IMR-90 (cell line): ENCODE measurements around the gene PBX3. TPM values are rescaled to one million over a fixed set of nuclear protein-coding genes. Genes with fewer than 3 reads are reported as not detected.

Experiments used
- ATAC-seq: fragments of 200-7000 bp; cut with Tn5 transposase; 2 replicates; pipeline ENCODE4 v1.9.1; 2020; ENCODE audit warnings: low read depth, mild to moderate bottlenecking, moderate library complexity
- BruUV-seq: library from RNA; stranded (reverse); fragments of 400-500 nt; replicated peaks from 2 replicates; lab custom pipeline; 2021; lab: Mats Ljungman, UMichigan
- CTCF ChIA-PET: fragments of 300-600 bp; formaldehyde crosslinking; extraction: SDS; loops from one replicate; lab custom pipeline; 2021; ENCODE audit warnings: antibody characterized with exemption; lab: Yijun Ruan, JAX
- POLR2A ChIA-PET: fragments of 300-600 bp; sonication (Branson Sonifier 250); formaldehyde crosslinking; loops from one replicate; lab custom pipeline; 2022; ENCODE audit warnings: antibody characterized with exemption; ENCODE audit not compliant: unreplicated experiment; lab: Charles Lee
- DNase-seq: peaks from one replicate; pipeline ENCODE4 v3.0.0; 2013
- H2AFZ ChIP-seq: replicated peaks from 2 replicates; pipeline ENCODE3; 2013; ENCODE audit warnings: low read length, mild to moderate bottlenecking; ENCODE audit not compliant: poor library complexity
- H2AK5ac ChIP-seq: 2 replicates; pipeline ENCODE4 v1.6.1; 2013; ENCODE audit warnings: low read depth, low read length, inconsistent platforms
- H2AK9ac ChIP-seq: replicated peaks from 2 replicates; pipeline ENCODE3; 2013; ENCODE audit warnings: mild to moderate bottlenecking, low read depth, low read length, moderate library complexity; ENCODE audit not compliant: poor library complexity
- H2BK120ac ChIP-seq: 2 replicates; pipeline ENCODE4 v1.6.1; 2013; ENCODE audit warnings: low read depth, low read length, inconsistent platforms
- H2BK15ac ChIP-seq: 3 replicates; pipeline ENCODE4 v1.6.1; 2013; ENCODE audit warnings: low read depth, low read length, inconsistent platforms
- H2BK20ac ChIP-seq: 2 replicates; pipeline ENCODE4 v1.6.1; 2013; ENCODE audit warnings: low read depth, mild to moderate bottlenecking, inconsistent platforms, low read length, moderate library complexity
- H2BK5ac ChIP-seq: 2 replicates; pipeline ENCODE4 v1.6.1; 2013; ENCODE audit warnings: mild to moderate bottlenecking, low read depth, low read length, inconsistent platforms; ENCODE audit not compliant: poor library complexity, severe bottlenecking
- H3K14ac ChIP-seq: replicated peaks from 2 replicates; pipeline ENCODE4 v1.6.1; 2013; ENCODE audit warnings: low read depth, low read length, inconsistent platforms
- H3K18ac ChIP-seq: 2 replicates; pipeline ENCODE4 v1.6.1; 2013; ENCODE audit warnings: low read depth, low read length, control low read depth
- H3K23ac ChIP-seq: 2 replicates; pipeline ENCODE4 v1.6.1; 2013; ENCODE audit warnings: low read depth, low read length, inconsistent platforms
- H3K27ac ChIP-seq: 2 replicates; pipeline ENCODE4 v1.5.1; 2013; ENCODE audit warnings: mild to moderate bottlenecking, control low read depth, low read length; ENCODE audit not compliant: insufficient read depth
- H3K27me3 ChIP-seq: 2 replicates; pipeline ENCODE4 v1.6.1; 2013; ENCODE audit warnings: low read length; ENCODE audit not compliant: control insufficient read depth, insufficient read depth
- H3K36me3 ChIP-seq: 2 replicates; pipeline ENCODE4 v1.6.1; 2013; ENCODE audit warnings: low read length, mixed read lengths; ENCODE audit not compliant: control insufficient read depth, insufficient read depth
- H3K4ac ChIP-seq: 2 replicates; pipeline ENCODE4 v1.6.1; 2013; ENCODE audit warnings: low read depth, low read length, inconsistent platforms
- H3K4me1 ChIP-seq: 2 replicates; pipeline ENCODE4 v1.6.1; 2013; ENCODE audit warnings: low read length, mixed read lengths; ENCODE audit not compliant: control insufficient read depth, insufficient read depth
- H3K4me2 ChIP-seq: 2 replicates; pipeline ENCODE4 v1.6.1; 2013; ENCODE audit warnings: low read depth, mild to moderate bottlenecking, control low read depth, low read length, moderate library complexity
- H3K4me3 ChIP-seq: 2 replicates; pipeline ENCODE4 v1.5.1; 2013; ENCODE audit warnings: low read depth, mild to moderate bottlenecking, control low read depth, low read length, moderate library complexity; ENCODE audit not compliant: insufficient read depth
- H3K56ac ChIP-seq: 2 replicates; pipeline ENCODE4 v1.6.1; 2013; ENCODE audit warnings: low read length, inconsistent platforms; ENCODE audit not compliant: insufficient read depth; ENCODE audit errors: extremely low read depth
- H3K79me1 ChIP-seq, 2 experiments: 2 replicates each; pipeline ENCODE4 v1.6.1; 2013; ENCODE audit warnings: low read length in 2 of 2, inconsistent platforms in 1 of 2, low read depth in 1 of 2
- H3K9ac ChIP-seq: 2 replicates; pipeline ENCODE4 v1.6.1; 2013; ENCODE audit warnings: low read depth, low read length, control low read depth
- H3K9me1 ChIP-seq: 2 replicates; pipeline ENCODE4 v1.6.1; 2013; ENCODE audit warnings: low read length, inconsistent platforms; ENCODE audit not compliant: insufficient read depth
- H3K9me3 ChIP-seq: 2 replicates; pipeline ENCODE4 v1.6.1; 2013; ENCODE audit warnings: low read length; ENCODE audit not compliant: control insufficient read depth, insufficient read depth
- H4K20me1 ChIP-seq: 2 replicates; pipeline ENCODE4 v1.6.1; 2013; ENCODE audit warnings: low read length, inconsistent platforms; ENCODE audit not compliant: insufficient read depth
- H4K5ac ChIP-seq: 2 replicates; pipeline ENCODE4 v1.6.1; 2013; ENCODE audit warnings: mild to moderate bottlenecking, low read depth, low read length, control low read depth
- H4K8ac ChIP-seq, 2 experiments: 2 replicates each; pipeline ENCODE4 v1.6.1; 2013; ENCODE audit warnings: low read depth in 2 of 2, low read length in 2 of 2, control low read depth in 1 of 2, inconsistent platforms in 1 of 2
- H4K91ac ChIP-seq: 2 replicates; pipeline ENCODE4 v1.6.1; 2013; ENCODE audit warnings: low read depth, low read length, inconsistent platforms; ENCODE audit not compliant: insufficient read depth
- BHLHE40 ChIP-seq: fragments of 150-350 bp; IDR thresholded peaks from 2 replicates; pipeline ENCODE4 v1.6.1; 2016; ENCODE audit warnings: mild to moderate bottlenecking, low read depth, low read length
- CEBPB ChIP-seq: IDR thresholded peaks from 2 replicates; pipeline ENCODE4 v1.6.1; 2012; ENCODE audit warnings: low read depth, low read length, improper control_type of control experiment
- CHD1 ChIP-seq: IDR thresholded peaks from 2 replicates; pipeline ENCODE4 v1.6.1; 2012; ENCODE audit warnings: low read depth, low read length, improper control_type of control experiment
- CTCF ChIP-seq: conservative IDR thresholded peaks from 2 replicates; pipeline ENCODE4 v1.5.1; 2012; ENCODE audit warnings: mild to moderate bottlenecking, low read depth, low read length, improper control_type of control experiment
- ELK1 ChIP-seq: fragments of 150-350 bp; IDR thresholded peaks from 2 replicates; pipeline ENCODE4 v1.6.1; 2016; ENCODE audit warnings: low read depth, mild to moderate bottlenecking, low read length, moderate library complexity, borderline replicate concordance
- FOS ChIP-seq: fragments of 150-350 bp; IDR thresholded peaks from 2 replicates; pipeline ENCODE4 v1.6.1; 2016; ENCODE audit warnings: low read depth, low read length
- MAFK ChIP-seq: IDR thresholded peaks from 2 replicates; pipeline ENCODE4 v1.6.1; 2012; ENCODE audit warnings: low read depth, low read length, improper control_type of control experiment
- MAZ ChIP-seq: IDR thresholded peaks from 2 replicates; pipeline ENCODE4 v1.6.1; 2012; ENCODE audit warnings: low read depth, mild to moderate bottlenecking, low read length, improper control_type of control experiment, moderate library complexity, borderline replicate concordance
- MXI1 ChIP-seq: IDR thresholded peaks from 2 replicates; pipeline ENCODE4 v1.6.1; 2012; ENCODE audit warnings: low read depth, mild to moderate bottlenecking, low read length, moderate library complexity, borderline replicate concordance
- NFE2L2 ChIP-seq: fragments of 150-350 bp; IDR thresholded peaks from 2 replicates; pipeline ENCODE4 v1.6.1; 2016; ENCODE audit warnings: low read depth, mild to moderate bottlenecking, low read length
- POLR2A ChIP-seq: IDR thresholded peaks from 2 replicates; pipeline ENCODE4 v1.6.1; 2012; ENCODE audit warnings: mild to moderate bottlenecking, low read depth, low read length
- RAD21 ChIP-seq: IDR thresholded peaks from 2 replicates; pipeline ENCODE4 v1.6.1; 2012; ENCODE audit warnings: low read length, improper control_type of control experiment
- RCOR1 ChIP-seq: IDR thresholded peaks from 2 replicates; pipeline ENCODE4 v1.6.1; 2012; ENCODE audit warnings: mild to moderate bottlenecking, low read length, improper control_type of control experiment; ENCODE audit not compliant: insufficient replicate concordance
- RFX5 ChIP-seq: IDR thresholded peaks from 2 replicates; pipeline ENCODE4 v1.8.0; 2012; ENCODE audit warnings: low read depth, mild to moderate bottlenecking, low read length, moderate library complexity
- SMC3 ChIP-seq: fragments of 150-350 bp; IDR thresholded peaks from 2 replicates; pipeline ENCODE4 v1.6.1; 2016; ENCODE audit warnings: low read depth, mild to moderate bottlenecking, antibody characterized with exemption, low read length, moderate library complexity
- USF2 ChIP-seq: fragments of 150-350 bp; IDR thresholded peaks from 2 replicates; pipeline ENCODE4 v1.6.1; 2017; ENCODE audit warnings: mild to moderate bottlenecking, antibody characterized with exemption, low read length, low read depth
- WGBS, 2 experiments: methylation state at CpG; one replicate each; pipeline versions ENCODE4 v1.1.5 to v1.1.7; 2013; ENCODE audit warnings: missing lambda C conversion rate in 2 of 2; ENCODE audit not compliant: insufficient read length in 1 of 2; ENCODE audit errors: extremely low coverage in 2 of 2; 5-methylcytosine and 5-hydroxymethylcytosine counted together
- dilution Hi-C: fragments of 300-500 bp; cut with HindIII; formaldehyde crosslinking; loops from one replicate; pipeline ENCODE4 v1.14.3; 2018; ENCODE audit warnings: low sequenced_read_pairs; ENCODE audit not compliant: unreplicated experiment
- in situ Hi-C: fragments of 300-500 bp; cut with MboI; formaldehyde crosslinking; loops from 3 replicates; pipeline ENCODE4 v1.14.3; 2019; ENCODE audit warnings: low sequenced_read_pairs, inconsistent platforms, mixed read lengths
- intact Hi-C: fragments of 100-400 bp; cut with micrococcal nuclease; formaldehyde crosslinking; loops from 2 replicates; pipeline ENCODE4 v1.10.0; 2022
- polyA plus RNA-seq, 3 experiments: library from polyadenylated mRNA; depleted of rRNA; stranded (reverse); fragments of >200 nt; gene quantifications; 2 replicates each; pipeline ENCODE4 v1.2.3, GENCODE V29; 2012; ENCODE audit warnings: low replicate concordance in 1 of 3
- total RNA-seq: library from RNA; depleted of rRNA; stranded (reverse); fragments of >200 nt; gene quantifications from 2 replicates; pipeline ENCODE4 v1.2.3, GENCODE V29; 2012

The PBX3 gene
- total and polyA plus RNA-seq, 2 of the 4 experiments (the other 2 are of a cell fraction): 12.0 to 15.6 TPM

GRCh38 chr9:125896404-125896803 lies 149.2 kb downstream of the PBX3 start:
- no peak for TF ChIP-seq POLR2A
- TF ChIP-seq MAFK: no peak
- TF ChIP-seq CHD1: no peak
- no peak for TF ChIP-seq MXI1
- TF ChIP-seq CEBPB: no peak
- TF ChIP-seq MAZ: no peak
- no peak for TF ChIP-seq FOS
- TF ChIP-seq USF2: no peak
- TF ChIP-seq BHLHE40: no peak
- TF ChIP-seq NFE2L2: no peak
- TF ChIP-seq ELK1: no peak
- no peak for TF ChIP-seq SMC3
- no peak for TF ChIP-seq RCOR1
- no peak for TF ChIP-seq RAD21
- no peak for TF ChIP-seq CTCF
- TF ChIP-seq RFX5: no peak
- H3K4me3 ChIP-seq: no peak overlapping the region
- in situ Hi-C loops: no loop called here
- ChIA-PET POLR2A (no interaction called here), CTCF (no interaction called here)
- no peak overlapping the region for H3K4ac ChIP-seq
- H3K56ac ChIP-seq: no peak overlapping the region
- no peak overlapping the region for H2BK15ac ChIP-seq
- no peak overlapping the region for H4K91ac ChIP-seq
- no peak overlapping the region for H2BK20ac ChIP-seq
- H2AFZ ChIP-seq: no peak overlapping the region
- dilution Hi-C loops: no loop called here
- H4K20me1 ChIP-seq: no peaks in the 10 kb centered on the region
- H2AK9ac ChIP-seq: no peak overlapping the region
- no peak overlapping the region for H3K18ac ChIP-seq
- no peaks in the 10 kb centered on the region for H3K36me3 ChIP-seq
- H2AK5ac ChIP-seq: no peak overlapping the region
- no peaks in the 10 kb centered on the region for H3K4me1 ChIP-seq
- H3K27ac ChIP-seq: no peak overlapping the region
- no peak overlapping the region for H3K14ac ChIP-seq
- no peaks in the 10 kb centered on the region for H3K9me3 ChIP-seq
- peaks cover 13% of the 10 kb centered on the region in 2 experiments; a peak in 3 of 4 replicates for H3K79me1 ChIP-seq
- no peak overlapping the region for H3K9ac ChIP-seq
- H4K5ac ChIP-seq: no peak overlapping the region
- no peak overlapping the region for H3K23ac ChIP-seq
- intact Hi-C loops: no loop called here
- no TSS peak for BruUV-seq
- no peak for DNase-seq
- no peak for ATAC-seq
- H2BK5ac ChIP-seq: no peak overlapping the region
- H4K8ac ChIP-seq: no peak overlapping the region
- no CpG with 5 or more reads among the region's 2 CpGs for WGBS, 2 experiments
- H3K9me1 ChIP-seq: no peaks in the 10 kb centered on the region
- no peak overlapping the region for H2BK120ac ChIP-seq
- H3K27me3 ChIP-seq: no peaks in the 10 kb centered on the region
- no peak overlapping the region for H3K4me2 ChIP-seq
